Activated CD8-positive, alpha-beta T cell treated with anti-CD3 and anti-CD28 coated beads for 36 hours (primary cell): ENCODE data around the gene MACROD2. TPM values are rescaled to one million over a fixed set of nuclear protein-coding genes. Genes with fewer than 3 reads are reported as not detected.

Experiments used
- ATAC-seq: fragments of 200-7000 bp; cut with Tn5 transposase; one replicate; pipeline ENCODE4 v1.10.0; 2021; ENCODE audit warnings: mild to moderate bottlenecking, moderate library complexity
- CTCF ChIA-PET: fragments of 350-600 bp; sonication (Branson Sonifier 250); formaldehyde crosslinking; loops from one replicate; lab custom pipeline; 2021; ENCODE audit warnings: antibody characterized with exemption; lab: Charles Lee
- POLR2A ChIA-PET: fragments of 350-600 bp; sonication (Branson Sonifier 250); formaldehyde crosslinking; loops from one replicate; lab custom pipeline; 2021; ENCODE audit warnings: antibody characterized with exemption; lab: Charles Lee
- DNase-seq: peaks from one replicate; pipeline ENCODE4 v3.0.0-alpha.2; 2020
- H3K27ac Mint-ChIP-seq: one replicate; pipeline ENCODE4 v1.8.0; 2021; ENCODE audit warnings: mild to moderate bottlenecking, mixed read lengths
- H3K27me3 Mint-ChIP-seq: one replicate; pipeline ENCODE4 v1.8.0; 2021; ENCODE audit warnings: mixed read lengths
- H3K36me3 Mint-ChIP-seq: one replicate; pipeline ENCODE4 v1.8.0; 2021; ENCODE audit warnings: low read depth, mixed read lengths
- H3K4me1 Mint-ChIP-seq: one replicate; pipeline ENCODE4 v1.8.0; 2021; ENCODE audit warnings: low read depth, mixed read lengths
- H3K4me3 Mint-ChIP-seq: one replicate; pipeline ENCODE4 v1.8.0; 2021; ENCODE audit warnings: mild to moderate bottlenecking, moderate library complexity, mixed read lengths
- H3K9me3 Mint-ChIP-seq: one replicate; pipeline ENCODE4 v1.8.0; 2021; ENCODE audit warnings: mixed read lengths
- CTCF ChIP-seq: fragments of 200-600 bp; IDR thresholded peaks from one replicate; pipeline ENCODE4 v1.8.0; 2022; ENCODE audit warnings: antibody characterized with exemption, mild to moderate bottlenecking
- intact Hi-C: fragments of 100-400 bp; cut with micrococcal nuclease; formaldehyde crosslinking; loops from one replicate; pipeline ENCODE4 v1.10.0; 2022
- total RNA-seq, 2 experiments: library from RNA; stranded (reverse); gene quantifications; one replicate each; pipeline ENCODE4 v1.2.3, GENCODE V29; 2021

Gene MACROD2
- total RNA-seq, 2 experiments from 2014 or later = not detected

- POLR2A ChIA-PET = no interaction called here
- intact Hi-C loops = no loop called here
Measured at GRCh38 chr20:15705975-15706374, 1710.7 kb downstream of the MACROD2 start.

GRCh38 chr20:15706719-15707118 lies 1711.4 kb downstream of the MACROD2 start:
- H3K4me1 Mint-ChIP-seq = no peaks in the 10 kb centered on the region
- ATAC-seq = no peak
- ChIA-PET POLR2A (no interaction called here), CTCF (interaction anchor here (1.0 kb wide), 1 partner anchor 30 kb away, joined by 3 read pairs; no protein-coding TSS in a partner anchor)
- no peaks in the 10 kb centered on the region for H3K9me3 Mint-ChIP-seq
- DNase-seq = no peak
- no peak overlapping the region for H3K27ac Mint-ChIP-seq
- H3K36me3 Mint-ChIP-seq = no peaks in the 10 kb centered on the region
- no peak for TF ChIP-seq CTCF
- intact Hi-C loops = no loop called here
- H3K4me3 Mint-ChIP-seq = no peak overlapping the region
- H3K27me3 Mint-ChIP-seq = no peaks in the 10 kb centered on the region

More at GRCh38 chr20:15705975-15706374, 1710.7 kb downstream of the MACROD2 start:
- DNase-seq (no peak), ATAC-seq (no peak)
- no peaks in the 10 kb centered on the region for H3K9me3 Mint-ChIP-seq
- no peaks in the 10 kb centered on the region for H3K36me3 Mint-ChIP-seq
- TF ChIP-seq CTCF = no peak
- CTCF ChIA-PET = no interaction called here
- H3K4me3 Mint-ChIP-seq = no peak overlapping the region
- no peaks in the 10 kb centered on the region for H3K27me3 Mint-ChIP-seq
- H3K4me1 Mint-ChIP-seq = no peaks in the 10 kb centered on the region
- no peak overlapping the region for H3K27ac Mint-ChIP-seq

- no peak overlapping the region for H3K27ac Mint-ChIP-seq
- peak; percentile 55 for DNase-seq
- no peak for ATAC-seq
- ChIA-PET POLR2A (no interaction called here), CTCF (interaction anchor here (1.0 kb wide), 1 partner anchor 767 kb away, joined by 5 read pairs; no protein-coding TSS in a partner anchor)
- intact Hi-C loops = no loop called here
- TF ChIP-seq CTCF = peak; percentile 66
- H3K36me3 Mint-ChIP-seq = no peaks in the 10 kb centered on the region
- no peaks in the 10 kb centered on the region for H3K9me3 Mint-ChIP-seq
- no peak overlapping the region for H3K4me3 Mint-ChIP-seq
- no peaks in the 10 kb centered on the region for H3K4me1 Mint-ChIP-seq
- H3K27me3 Mint-ChIP-seq = no peaks in the 10 kb centered on the region
Measured at GRCh38 chr20:15708984-15709598, 1713.8 kb downstream of the MACROD2 start.

- no peak for ATAC-seq
- CTCF ChIA-PET = no interaction called here
- intact Hi-C loops = no loop called here
Measured at GRCh38 chr20:15710636-15711035, 1715.3 kb downstream of the MACROD2 start.

More at GRCh38 chr20:15710636-15711035, 1715.3 kb downstream of the MACROD2 start:
- no peaks in the 10 kb centered on the region for H3K4me1 Mint-ChIP-seq
- H3K27me3 Mint-ChIP-seq = no peaks in the 10 kb centered on the region
- DNase-seq = no peak
- H3K36me3 Mint-ChIP-seq = no peaks in the 10 kb centered on the region
- no peaks in the 10 kb centered on the region for H3K9me3 Mint-ChIP-seq
- H3K27ac Mint-ChIP-seq = no peak overlapping the region
- no peak for TF ChIP-seq CTCF
- H3K4me3 Mint-ChIP-seq = no peak overlapping the region
- POLR2A ChIA-PET = no interaction called here
